ENCODE measurements around the gene VPS13D.

Gene VPS13D

DNA sequence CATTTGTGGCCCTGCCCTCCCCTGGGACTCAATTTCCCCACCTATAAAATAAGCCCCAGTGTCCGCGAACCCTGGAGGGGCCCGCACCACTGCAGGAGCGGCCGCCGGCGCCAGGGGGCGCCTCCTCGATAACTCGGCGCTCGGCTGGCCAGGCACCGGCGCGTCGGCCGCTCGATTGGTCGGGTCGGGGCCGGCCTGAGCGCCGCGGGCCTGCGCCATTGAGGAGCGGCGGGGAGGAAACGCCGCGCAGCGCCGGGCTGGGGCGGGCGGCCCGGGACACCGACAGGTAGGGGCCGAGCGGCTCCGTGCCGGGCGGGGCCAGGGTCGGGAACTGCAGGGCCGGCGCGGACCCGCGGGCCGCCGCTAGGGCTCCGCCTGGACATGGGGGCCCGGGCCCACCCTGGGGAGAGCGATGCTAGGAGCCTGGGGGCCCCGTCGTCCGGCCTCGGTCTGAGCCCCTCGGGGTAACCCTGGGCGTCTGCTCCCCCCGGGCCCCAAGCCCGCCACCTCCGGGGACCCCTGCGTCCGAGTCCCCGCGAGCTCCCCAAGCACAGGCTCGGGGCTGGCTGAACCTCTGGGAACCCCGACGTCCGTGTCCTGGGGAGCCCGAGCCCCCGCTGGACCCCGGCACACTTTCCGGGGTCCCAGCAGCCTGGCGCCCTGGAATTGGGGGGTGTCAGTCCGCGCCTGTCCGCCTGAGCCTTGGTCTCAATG is at the start of gene VPS13D:
VPS13D (plus strand) TSS at position 196 of the 714 bp plus-strand sequence. CDS start 4,237 bp downstream, outside the sequence.
- in situ Hi-C loops (cut with HindIII; ENCODE audit: low sequenced_read_pairs), result loop anchor here (5.0 kb wide), 1 partner anchor 103 kb away; no protein-coding TSS in a partner anchor

- in situ Hi-C loops (cut with HindIII; ENCODE audit: low sequenced_read_pairs), result no loop called here
Observed at GRCh38 chr1:12180315-12180714, 49.5 kb upstream of the VPS13D start.

GRCh38 chr1:12180903-12181302 is 48.9 kb upstream of the VPS13D start:
- in situ Hi-C loops (cut with HindIII; ENCODE audit: low sequenced_read_pairs), result no loop called here

DNA sequence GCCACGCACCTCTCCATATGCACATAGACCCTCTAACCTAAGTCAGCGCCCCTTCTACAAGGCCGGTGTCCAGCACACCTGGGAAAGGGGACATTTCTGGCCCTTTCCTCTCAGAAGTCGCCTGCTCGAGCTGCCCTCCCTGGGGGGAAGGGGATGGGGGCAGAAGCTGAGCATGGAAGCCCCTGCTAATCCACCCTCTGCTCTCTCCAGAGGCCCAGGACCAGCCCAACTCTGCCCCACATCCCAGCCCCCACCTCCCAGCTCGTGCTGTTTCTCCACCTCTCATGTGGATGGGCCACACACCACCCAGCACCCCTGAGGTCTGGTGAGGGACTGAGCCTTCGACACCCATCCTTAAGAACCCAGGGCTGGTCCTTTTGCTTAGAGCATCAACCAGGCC is 48.3 kb upstream of the VPS13D start:
- in situ Hi-C loops (cut with HindIII; ENCODE audit: low sequenced_read_pairs), result no loop called here

DNA sequence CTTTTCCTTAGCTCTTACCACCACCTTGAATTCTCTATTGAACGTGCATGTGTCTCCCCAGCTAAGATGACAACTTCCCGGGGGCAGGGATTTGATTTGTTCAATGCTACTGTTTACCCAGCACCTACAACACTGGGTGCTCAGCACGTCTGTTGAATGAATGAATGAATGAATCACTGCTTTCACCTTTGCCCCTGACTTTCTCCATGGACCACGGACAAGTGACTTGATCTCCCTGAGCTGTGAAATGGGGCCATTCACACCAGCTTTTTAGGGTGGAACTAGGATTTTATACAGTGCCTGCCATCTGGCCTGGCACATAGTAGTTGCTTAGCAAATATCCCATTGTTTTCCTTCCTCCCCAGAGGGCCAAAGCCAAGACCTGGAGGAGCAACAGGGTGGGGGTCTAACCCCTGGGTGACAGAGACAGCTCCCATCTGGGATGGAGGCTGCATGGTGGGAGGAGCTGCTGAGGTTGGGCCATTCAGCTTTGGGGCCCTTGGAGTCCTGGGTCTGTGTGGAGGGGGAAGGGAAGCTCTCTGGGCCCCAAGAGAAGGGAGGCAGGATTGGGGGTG is 47.3 kb upstream of the VPS13D start:
- in situ Hi-C loops (cut with HindIII; ENCODE audit: low sequenced_read_pairs), result no loop called here

- in situ Hi-C loops (cut with HindIII; ENCODE audit: low sequenced_read_pairs), result no loop called here
Observed at GRCh38 chr1:12183095-12183794, 46.6 kb upstream of the VPS13D start.

DNA sequence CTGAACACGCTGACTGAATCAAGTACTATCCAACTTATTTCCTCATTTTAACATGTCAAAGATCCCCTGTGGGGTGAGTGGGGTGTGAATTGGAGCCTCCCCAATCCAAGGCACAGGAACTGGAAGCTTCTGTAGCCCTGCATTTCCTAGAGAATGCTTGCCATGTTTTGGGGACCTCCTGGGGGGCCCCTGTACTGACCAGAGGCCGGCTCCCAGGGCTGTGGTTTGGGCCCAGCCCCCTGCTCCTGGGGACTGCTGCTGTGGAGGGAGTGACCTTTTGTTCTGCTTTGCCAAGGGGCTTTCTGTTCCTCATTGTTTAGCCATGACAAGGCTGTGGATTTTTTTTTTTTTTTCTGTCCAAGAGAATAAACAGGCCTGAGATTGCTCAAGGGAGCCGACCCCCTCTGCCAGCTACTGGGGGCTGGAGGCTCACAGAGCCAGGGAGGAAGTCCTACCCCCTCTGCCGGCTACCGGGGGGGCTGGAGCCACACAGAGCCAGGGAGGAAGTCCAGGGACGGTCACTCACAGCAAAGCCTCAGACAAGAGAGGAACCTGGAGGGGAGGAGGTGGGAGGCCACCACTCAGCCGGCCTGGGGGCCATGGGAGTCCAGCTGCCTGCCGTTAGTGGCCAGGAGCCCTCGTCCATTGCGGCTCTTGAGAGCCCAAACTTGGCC is 45.7 kb upstream of the VPS13D start:
- in situ Hi-C loops (cut with HindIII; ENCODE audit: low sequenced_read_pairs), result no loop called here

- in situ Hi-C loops (cut with HindIII; ENCODE audit: low sequenced_read_pairs), result no loop called here
Observed at GRCh38 chr1:12185036-12185917, 44.6 kb upstream of the VPS13D start.

GRCh38 chr1:12185918-12186678 is 43.7 kb upstream of the VPS13D start:
- in situ Hi-C loops (cut with HindIII; ENCODE audit: low sequenced_read_pairs), result no loop called here

- in situ Hi-C loops (cut with HindIII; ENCODE audit: low sequenced_read_pairs), result no loop called here
Observed at GRCh38 chr1:12186679-12186985, 43.2 kb upstream of the VPS13D start.

DNA sequence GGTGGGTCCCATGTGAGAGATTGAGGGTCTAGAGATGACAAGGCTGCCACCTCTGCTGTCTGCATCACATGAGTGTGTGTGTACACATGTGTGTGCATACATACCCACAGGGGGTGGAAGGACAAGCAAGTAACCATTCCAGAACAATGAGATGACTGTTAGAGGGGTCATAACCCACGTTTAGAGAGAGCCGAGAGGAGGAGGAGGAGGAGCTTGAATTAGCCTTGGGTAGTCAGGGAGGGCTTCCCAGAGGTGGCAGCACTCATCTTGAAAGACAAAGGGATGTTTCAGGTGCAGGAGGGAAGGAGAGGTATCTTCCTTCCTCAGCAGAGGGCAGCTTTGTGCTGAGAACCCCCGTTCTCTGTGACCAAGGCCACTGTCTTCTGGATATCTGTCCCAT is 41.7 kb upstream of the VPS13D start:
- in situ Hi-C loops (cut with HindIII; ENCODE audit: low sequenced_read_pairs), result no loop called here

DNA sequence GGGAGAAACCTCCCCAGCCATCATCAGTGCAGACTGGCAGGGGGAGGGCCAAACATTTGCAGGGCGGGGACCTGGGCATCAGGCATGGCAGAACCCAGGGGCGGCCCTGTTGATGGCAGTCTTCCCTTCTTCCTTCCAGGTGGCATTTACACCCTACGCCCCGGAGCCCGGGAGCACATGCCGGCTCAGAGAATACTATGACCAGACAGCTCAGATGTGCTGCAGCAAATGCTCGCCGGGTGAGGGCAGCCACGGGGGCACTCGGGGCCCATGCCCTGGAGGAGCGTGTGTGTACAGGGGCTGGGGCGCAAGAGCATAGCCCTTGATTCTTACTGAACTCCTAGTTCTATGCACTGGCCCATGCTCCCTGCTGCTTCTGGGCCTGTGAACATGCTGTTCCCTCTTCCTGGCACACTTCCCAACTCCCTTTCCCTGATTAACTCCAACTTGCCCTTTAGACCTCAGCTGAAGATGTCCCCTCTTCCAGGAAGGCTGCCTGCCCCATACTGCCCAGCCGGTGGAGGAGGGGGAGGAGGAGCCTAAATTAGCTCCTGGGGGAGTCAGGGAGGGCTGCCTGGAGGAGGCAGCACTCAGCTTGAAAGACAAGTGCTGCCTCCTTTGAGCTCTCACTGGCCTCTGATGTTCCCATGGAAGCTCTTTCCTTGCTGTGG is 41.0 kb upstream of the VPS13D start:
- in situ Hi-C loops (cut with HindIII; ENCODE audit: low sequenced_read_pairs), result no loop called here

DNA sequence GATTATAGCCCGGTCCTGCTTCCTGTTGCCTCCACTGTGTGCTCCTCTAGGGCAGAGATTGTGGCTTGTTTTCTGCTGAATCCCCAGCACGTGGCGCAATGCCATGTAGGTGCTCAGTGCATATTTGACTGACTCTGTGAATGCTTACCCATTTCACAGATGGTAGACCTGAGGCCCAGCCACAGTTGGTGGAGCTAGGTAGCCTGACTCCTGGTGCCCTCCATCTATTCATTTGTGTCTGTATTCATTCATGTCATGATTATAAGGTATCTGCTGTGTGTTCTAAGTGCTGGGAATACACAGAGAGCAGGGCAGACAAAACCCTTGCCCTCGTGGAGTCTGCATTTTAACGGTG is 40.5 kb upstream of the VPS13D start:
- in situ Hi-C loops (cut with HindIII; ENCODE audit: low sequenced_read_pairs), result no loop called here

DNA sequence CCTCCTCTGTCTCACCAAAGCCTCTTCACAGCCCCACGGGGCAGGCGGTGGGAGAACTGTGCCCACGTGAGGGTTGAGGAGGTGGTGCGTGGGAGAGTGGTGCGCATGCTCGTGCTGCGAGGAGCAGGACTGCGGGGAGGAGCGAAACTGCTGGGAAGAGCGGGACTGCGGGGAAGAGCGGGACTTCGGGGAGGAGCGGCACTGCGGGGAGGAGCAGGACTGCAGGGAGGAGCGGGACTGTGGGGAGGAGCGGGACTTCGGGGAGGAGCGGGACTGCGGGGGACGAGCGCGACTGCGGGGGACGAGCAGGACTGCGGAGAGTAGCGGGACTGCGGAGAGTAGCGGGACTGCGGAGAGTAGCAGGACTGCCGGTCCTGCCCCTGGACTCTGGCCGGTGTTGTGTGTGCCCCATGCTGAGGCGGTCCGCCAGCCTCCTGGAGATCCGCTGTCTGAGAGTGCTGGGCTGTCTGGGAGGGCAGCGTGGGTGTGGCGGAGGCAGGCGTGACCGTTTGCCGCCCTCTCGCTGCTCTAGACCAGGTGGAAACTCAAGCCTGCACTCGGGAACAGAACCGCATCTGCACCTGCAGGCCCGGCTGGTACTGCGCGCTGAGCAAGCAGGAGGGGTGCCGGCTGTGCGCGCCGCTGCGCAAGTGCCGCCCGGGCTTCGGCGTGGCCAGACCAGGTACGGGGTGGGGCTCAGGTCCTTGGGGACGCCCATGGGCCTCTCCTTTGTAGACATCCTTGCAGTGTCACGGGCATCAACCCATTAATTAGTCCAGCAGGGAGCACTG is 38.4 kb upstream of the VPS13D start:
- in situ Hi-C loops (cut with HindIII; ENCODE audit: low sequenced_read_pairs), result no loop called here

DNA sequence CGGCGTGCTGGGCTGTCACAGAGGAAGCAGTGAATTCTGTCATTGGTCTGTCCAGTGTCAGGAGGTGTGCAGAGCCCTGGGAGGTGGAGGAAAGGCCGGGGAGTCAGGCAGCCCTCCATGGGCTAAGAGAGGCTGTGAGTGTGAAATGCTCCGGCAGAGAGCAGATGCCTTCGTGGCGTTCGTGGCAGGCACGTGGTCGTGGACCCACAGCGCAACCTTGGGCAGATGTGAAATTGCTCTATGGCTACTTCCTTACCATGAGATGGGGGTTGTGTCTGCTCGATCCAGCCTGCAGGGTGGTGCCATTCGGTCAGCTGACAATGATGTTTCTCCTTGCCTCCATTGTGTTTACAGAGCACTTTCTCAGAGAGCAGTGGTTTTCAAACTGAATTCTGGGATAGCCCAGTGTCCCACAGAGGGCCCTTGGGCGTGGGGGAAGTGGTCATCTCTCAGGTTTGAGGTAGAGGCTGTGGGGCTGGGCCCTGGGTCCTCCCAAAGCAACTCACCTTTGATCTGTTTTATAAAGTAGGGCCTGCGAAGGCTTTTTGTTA is 35.1 kb upstream of the VPS13D start:
- in situ Hi-C loops (cut with HindIII; ENCODE audit: low sequenced_read_pairs), result no loop called here

DNA sequence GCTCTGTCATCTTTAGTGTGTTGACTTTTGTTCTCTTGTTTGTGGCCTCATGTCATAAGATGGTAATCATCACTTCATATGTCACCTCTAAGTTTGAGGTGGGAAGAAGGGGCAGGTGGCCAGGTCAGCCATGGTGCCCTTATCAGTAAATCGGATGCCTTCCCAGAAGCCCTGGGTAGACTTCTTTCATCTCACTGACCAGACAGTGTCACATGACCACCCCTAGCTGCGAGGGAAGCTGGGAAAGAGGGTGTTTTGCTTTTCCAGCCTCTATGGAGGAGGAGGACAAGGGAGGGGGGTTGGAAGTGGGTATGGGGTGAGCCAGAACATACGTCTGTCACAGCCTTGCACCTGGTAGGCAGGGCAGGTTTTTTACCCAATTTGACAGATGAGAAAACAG is 34.4 kb upstream of the VPS13D start:
- in situ Hi-C loops (cut with HindIII; ENCODE audit: low sequenced_read_pairs), result no loop called here

- in situ Hi-C loops (cut with HindIII; ENCODE audit: low sequenced_read_pairs), result no loop called here
Observed at GRCh38 chr1:12196641-12197482, 33.0 kb upstream of the VPS13D start.

DNA sequence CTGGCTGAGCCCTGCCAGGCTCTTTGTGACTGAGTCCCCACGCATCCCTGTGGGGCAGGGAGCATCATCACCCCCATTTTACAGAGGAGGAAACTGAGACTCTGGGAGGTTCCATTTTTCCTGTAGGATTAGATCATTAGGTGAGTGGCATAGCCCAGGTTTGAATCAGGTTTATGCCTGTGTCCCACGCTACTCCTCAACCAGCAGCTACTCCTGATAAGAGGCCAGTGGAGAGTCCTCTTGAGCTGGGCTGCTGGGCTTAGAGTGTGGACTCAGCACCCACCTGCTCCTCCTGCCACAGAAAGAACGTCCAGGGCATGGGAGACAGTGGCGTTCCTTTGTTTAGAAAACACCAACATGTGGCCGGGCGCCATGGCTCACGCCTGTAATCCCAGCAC is 32.3 kb upstream of the VPS13D start:
- in situ Hi-C loops (cut with HindIII; ENCODE audit: low sequenced_read_pairs), result no loop called here
